ENCODE measurements around the gene DOCK3.
"Not testable (repeated sequence)": the region's sequence is repeated elsewhere in the genome, so short reads cannot be mapped to it uniquely, and the experiment has no call there.

Gene DOCK3

DNA sequence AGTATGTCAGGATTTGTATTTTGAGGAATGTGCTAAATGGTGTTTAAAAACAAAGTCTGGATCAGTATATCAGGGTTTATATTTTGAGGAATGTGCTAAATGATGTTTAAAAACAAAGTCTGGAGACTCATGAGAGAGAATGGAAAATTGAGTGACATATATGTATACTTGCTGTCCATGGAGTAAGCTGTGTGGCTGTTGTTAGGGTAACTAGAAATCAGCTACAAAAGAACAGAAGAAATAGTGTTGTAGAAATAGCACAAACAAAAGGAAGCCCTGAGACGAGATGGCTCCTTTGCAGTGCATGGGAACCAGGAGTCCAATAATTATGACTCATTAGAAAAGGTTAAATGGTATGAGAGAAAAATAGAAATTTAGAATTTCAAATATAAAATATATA, 427.7 kb downstream of the DOCK3 start:
- DNase-seq (ENCODE audit: low read depth), result no peak

DNA sequence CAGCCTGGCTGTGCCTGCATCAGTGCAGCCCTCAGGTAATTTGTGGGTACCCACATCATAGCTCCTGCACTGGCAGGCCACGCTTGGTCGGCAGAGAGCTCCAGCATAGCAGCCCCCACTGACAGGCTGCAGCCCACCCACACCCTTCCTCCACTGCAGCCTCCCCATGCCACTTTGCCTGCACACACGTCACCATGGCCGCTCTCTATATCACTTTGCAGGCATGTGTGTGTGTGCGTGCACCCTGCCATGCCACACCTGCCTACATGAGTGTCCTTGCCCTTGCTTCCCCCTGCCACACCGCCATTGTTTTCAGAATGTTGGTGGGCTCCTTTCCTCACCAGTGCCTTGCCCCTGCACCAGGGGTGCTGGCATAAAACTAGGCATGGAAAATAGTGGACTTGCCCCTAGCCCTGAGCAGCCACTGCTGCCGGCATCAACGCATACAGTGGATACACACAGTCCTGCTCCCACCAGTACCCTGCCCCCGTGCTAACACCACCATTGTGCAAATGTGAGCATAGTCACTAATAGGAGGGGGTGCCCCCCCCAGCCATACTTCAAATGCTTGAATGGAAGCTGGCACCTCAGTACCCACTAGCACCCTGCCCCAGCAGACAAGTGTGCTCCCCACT, 431.6 kb downstream of the DOCK3 start:
- no peak for DNase-seq (ENCODE audit: low read depth)

DNA sequence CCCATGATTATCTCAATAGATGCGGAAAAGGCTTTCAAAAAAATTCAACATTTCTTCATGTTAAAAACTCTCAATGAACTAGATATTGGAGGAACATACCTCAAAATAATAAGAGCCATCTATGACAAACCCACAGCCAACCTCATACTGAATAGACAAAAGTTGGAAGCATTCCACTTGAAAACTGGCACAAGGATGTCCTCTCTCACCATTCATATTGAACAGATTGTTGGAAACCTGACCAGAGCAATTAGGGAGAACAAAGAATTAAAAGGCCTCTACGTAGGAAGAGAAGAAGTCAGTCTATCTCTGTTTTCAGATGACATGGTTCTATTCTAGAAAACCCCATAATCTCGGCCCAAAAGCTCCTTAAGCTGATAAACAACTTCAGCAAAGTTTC, 435.9 kb downstream of the DOCK3 start:
- no peak for DNase-seq (ENCODE audit: low read depth)

DNA sequence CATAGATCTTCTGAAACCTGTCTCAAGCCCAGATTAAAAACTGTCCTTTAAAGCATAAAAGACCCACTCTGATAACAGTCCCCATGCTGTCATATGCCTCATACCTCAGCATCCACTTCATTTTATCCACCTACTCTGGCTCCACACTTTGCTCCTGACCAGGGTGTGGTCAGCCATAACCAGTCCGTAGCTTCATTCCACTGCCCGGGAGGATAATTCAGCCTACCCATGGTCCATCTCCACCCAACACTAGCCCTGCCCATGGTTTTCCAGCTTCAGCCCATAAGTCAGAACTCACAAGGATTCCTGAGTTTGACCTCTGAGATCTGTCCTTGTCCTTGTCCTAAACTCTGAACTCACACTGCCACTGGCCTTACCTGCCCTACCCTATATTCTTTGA, 448.2 kb downstream of the DOCK3 start:
- no peak for DNase-seq (ENCODE audit: low read depth)

DNA sequence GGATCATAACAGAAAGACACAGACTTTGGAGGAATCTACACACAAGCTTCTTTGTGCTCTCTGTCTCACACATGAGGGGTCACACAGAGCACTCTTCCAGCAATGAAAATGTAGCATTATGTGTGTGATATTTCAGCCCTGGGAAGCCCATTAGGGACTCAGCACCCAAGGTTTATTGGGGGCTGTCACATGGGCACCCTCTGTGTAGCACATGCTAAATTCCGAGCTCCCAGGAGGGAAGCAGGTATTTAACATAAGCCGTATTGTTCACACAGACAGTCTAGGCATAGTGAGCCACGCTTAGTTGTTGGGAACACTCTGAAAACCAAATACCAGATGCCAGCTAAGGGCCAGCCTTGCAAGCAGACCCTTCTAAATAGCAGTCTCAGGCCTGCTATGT, 448.8 kb downstream of the DOCK3 start:
- DNase-seq (ENCODE audit: low read depth), result no peak

DNA sequence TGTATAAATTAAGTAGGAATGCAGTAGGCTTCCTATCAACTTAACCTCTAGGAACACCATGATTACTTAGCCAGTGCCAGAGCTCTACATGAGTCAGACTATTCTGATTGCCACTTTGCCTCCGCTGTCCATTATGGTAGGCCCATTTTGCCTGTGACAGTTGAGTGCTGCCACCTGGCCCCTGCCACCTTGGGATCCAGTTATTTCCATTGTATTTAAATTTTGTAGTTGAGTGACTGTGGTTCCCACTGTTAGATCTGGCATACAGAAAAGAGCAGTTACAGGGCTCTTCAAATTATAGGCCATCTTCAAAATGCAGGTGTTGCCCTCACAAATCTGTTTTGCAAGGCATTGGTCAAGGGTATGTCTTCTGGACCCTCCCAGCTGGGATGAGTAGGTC, 456.9 kb downstream of the DOCK3 start:
- not testable (repeated sequence) for DNase-seq (ENCODE audit: low read depth)

DNA sequence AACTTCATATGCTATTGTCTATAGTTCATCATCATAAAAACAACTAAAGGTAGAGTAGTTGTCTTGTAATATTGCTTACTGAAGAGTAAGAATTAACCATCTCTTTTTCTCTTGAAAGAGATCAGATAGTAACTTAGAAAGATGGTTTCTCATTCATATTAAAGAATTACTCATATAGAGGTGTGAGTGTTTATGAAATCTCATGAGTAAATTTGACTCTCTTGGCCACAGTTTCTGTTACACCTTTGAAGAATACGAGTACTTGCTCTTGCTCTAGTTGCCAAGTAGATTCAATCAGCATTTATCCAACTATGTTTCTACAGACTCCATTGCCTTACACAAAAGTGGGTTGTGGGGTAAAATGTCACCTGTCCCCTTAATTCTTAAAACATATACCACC, 463.0 kb downstream of the DOCK3 start:
- DNase-seq (ENCODE audit: low read depth), result no peak

DNA sequence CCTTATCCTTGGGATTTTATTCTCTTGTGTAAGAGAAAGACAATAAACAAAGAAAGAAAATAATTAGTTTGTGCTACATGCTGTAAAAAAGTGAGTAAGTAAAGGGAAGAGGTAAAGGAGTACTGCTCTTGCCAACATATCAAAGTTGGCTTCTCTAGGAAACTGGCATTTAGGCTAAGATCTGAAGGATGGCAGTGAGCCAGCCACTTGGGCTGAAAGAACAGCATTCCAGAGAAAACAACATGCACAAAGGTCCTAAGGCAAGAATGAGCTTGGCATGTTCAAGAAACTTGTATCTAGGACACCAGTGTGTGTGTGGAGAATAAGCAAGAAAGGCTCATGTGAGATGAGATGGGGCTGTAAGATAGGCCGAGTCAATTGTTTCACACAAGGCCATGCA, 464.9 kb downstream of the DOCK3 start:
- DNase-seq (ENCODE audit: low read depth), result no peak

DNA sequence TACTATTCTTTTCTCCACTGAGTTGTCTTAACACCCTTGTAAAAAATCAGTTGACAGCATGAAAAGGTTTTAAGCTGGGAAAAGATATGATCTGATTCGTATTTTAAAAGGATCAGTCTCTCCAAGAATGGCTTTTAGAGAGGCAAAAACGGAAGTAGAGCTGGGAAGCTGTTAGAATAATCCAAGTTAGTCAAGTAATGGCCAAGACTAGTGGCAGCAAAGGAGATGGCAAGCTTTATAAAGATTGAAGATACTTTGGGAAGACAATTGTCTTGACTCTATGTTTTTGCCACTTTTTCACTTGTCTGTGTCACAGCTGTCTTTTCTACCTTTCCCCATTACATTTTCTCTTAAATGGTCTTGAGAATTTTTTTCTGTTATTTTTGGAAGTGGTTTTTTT, 466.8 kb downstream of the DOCK3 start:
- no peak for DNase-seq (ENCODE audit: low read depth)

DNA sequence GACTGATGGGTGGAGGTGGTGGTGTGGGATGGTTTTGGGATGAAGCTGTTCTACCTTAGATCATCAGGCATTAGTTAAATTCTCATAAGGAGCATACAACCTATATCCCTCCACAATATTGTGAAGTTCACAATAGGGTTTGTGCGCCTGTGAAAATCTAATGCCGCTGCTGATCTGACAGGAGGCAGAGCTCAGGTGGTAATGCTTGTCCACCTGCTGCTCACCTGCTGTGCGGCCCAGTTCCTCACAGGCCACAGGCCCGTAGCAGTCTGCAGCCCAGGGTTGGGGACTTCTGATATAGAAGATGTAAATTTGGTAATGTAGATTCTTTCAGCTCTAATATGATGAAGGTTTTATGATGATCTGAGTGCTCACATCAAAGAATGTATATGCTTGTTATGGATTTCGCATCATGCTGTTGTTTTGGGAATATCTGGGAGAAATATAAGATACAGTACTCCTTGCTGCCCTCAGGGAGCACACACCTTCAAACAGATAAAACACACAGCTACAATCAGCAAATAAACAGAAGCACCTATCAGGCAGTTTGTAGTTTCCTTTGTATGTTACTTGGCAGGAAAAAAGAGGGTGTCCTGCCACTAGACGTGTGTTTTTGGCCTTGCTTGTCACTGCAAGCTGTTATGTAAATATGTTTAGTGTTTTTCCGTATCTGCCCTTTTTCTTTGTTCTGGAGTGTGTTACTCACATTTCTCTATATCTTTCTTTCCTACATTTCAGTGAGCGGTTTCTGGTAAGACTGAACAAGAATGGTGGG, 471.3 kb downstream of the DOCK3 start:
- DNase-seq (ENCODE audit: low read depth), result no peak

DNA sequence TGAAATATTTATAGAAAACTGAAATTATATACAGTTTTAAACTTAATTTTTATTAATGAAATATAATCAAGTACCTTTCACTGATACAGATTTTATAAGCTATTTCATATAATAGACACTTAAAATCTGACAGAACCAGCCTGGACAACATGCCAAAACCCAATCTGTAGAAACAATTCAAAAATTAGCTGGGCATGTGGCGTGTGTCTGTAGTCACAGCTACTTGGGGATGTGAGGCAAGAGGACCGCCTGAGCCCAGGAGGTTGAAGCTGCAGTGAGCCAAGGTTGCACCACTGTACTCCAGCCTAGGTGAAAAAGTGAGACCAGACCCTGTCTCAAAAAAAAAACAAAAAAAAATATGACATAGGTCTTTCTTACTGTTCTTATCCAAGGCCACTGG, 472.1 kb downstream of the DOCK3 start:
- DNase-seq (ENCODE audit: low read depth), result no peak

DNA sequence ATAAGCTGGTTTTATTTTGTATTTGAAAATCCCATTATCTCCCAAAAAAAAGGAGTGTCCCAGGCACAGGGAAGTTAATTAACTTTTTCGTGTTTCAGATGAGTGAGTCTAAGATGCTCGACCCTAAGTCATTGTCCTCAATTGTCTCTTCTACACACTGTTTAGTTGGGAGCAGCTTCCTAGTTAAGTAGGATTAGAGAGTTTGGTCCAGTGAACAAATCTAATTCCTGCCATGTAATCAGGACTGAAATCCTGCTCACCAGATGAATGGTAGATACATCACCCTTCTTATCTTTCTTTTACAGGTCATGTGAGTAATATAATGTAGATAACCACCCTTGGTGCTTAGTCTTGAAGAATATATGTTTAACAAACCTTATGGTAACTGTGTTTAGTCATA, 481.4 kb downstream of the DOCK3 start:
- no peak for DNase-seq (ENCODE audit: low read depth)

DNA sequence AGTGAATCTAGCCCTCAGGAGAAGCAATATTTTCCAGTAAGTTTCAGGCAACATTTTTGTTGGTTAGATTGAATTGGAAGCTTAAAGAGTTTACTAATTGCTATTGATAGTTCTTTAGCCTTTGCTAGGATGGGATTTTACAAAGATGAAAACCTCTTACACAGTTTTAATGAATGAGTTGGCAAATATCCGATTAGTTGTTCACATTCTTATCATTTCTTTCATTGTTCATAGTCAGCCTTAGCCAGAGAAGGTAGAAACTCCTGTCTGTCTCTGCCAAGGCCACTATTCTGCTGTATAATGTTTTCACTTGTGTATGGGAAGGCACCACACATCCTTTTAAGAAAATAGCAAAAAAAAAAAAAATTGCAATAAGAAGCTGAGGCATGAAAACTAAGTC, 488.3 kb downstream of the DOCK3 start:
- DNase-seq (ENCODE audit: low read depth), result no peak

DNA sequence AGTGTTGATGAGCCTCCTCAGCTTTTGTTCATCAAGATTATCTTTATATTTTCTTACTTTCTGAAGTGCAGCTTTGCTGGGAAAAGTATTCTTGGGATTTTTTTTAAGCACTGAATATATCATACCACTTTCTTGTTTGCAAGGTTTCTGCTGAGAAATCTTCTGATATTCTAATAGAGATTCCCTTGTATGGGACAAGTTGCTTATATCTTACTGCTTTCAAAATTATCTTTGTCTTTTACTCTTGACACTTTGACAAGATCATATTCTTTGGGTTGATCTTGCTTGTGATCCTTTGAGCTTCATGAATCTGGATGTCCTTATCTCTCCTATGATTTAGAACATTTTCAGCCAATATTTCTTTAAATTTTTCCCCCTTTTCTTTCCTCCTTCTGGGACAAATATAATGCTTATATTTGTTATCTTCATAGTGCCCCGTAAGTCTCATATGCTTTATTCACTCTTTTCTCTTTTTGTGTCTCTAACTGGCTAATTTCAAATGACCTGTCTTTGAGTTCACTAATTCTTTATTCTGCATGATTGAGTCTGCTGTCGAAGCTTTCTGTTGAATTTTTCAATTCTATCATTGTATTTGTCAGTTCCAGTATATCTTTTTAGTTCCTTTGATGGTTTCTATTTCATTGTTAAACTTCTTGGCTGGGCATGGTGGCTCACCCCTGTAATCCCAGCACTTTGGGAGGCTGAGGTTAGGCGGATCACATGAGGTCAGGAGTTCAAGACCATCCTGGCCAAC, 499.0 kb downstream of the DOCK3 start:
- DNase-seq (ENCODE audit: low read depth), result no peak

DNA sequence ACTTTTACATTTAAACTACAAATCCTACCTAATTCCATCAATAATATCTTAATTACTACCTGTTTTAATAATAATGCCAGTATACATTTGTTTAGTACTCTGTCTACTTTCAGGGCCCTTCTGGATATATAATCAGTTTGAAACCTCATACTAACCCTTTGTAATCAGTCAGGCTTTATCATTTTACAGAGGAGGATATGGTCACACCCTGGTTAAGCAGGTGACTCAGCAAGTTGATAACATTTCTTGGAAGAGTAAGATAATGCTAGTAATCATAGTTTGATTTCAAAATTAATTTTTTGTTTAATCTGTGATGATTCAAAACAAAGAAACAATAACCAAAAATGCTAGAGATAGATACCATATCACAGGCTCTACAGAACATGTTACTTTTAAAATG, 502.2 kb downstream of the DOCK3 start:
- no peak for DNase-seq (ENCODE audit: low read depth)

DNA sequence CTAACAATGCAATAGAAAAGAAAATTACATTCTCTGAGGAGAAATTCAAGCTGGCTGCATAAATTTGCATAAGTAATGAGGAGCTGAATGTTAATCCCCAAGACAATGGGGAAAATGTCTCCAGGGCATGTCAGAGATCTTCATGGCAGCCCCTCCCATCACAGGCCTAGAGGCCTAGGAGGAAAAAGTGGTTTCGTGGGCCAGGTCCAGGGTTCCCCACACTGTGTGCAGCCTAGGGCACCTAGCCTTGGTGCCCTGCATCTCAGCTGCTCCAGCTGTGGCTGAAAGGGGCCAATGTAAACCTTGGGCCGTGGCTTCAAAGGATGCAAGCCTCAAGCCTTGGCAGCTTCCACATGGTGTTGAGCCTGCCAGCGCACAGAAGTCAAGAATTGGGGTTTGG, 511.7 kb downstream of the DOCK3 start:
- not testable (repeated sequence) for DNase-seq (ENCODE audit: low read depth)

DNA sequence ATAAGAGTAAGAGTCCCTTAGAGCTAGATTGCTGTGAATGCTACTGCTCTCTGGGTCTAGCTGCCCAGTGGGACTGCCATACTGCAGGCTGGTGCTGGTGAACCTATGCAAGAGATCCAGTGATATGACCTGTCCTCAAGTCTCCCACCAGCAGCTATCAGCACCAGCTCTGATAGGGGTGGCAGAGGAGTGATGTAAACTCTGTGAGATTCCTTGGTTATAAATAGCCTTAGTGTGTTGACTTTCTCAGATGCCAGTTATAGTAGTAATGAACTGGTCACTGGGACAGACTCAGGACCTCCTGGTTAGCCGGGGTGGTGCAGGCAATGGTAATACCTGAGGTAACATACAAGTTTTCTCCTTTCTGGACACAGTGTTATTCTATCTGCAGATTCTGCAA, 515.5 kb downstream of the DOCK3 start:
- DNase-seq (ENCODE audit: low read depth), result no peak

DNA sequence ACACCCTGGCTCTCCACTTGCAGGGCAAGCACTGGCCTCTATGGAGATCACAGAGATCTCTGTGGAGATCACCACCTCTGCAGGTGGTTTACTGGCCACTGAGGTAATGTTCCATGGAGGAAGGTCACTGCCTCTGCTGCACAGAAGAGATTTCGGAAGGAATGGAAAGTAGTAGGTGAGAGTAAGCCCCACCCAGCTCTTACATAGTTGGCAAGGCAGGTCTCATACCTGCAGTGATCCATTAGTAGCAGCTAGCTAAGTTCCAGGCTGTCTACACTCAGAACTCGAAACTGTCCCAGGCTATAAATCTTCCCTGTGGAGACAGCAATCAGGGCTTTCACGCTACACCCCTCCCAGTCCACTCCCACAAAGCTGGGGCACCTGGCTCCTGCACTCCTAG, 516.1 kb downstream of the DOCK3 start:
- no peak for DNase-seq (ENCODE audit: low read depth)

DNA sequence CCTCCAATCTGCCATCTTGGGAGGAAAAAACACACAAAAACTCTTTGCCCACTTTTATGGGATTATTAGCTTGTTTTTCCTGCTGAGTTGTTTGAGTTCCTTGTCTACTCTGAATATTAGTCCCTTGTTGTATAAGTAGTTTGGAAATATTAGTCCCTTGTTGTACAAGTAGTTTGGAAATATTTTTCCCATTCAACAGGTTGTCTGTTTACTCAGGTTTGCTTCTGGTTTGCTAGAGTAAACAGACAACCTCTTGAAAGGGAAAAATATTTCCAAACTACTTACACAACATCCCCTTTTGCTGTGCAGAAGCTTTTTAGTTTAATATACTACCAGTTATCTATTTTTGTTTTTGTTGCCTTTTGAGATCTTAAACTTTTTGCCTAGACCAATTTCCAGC, 517.0 kb downstream of the DOCK3 start:
- DNase-seq (ENCODE audit: low read depth), result no peak

DNA sequence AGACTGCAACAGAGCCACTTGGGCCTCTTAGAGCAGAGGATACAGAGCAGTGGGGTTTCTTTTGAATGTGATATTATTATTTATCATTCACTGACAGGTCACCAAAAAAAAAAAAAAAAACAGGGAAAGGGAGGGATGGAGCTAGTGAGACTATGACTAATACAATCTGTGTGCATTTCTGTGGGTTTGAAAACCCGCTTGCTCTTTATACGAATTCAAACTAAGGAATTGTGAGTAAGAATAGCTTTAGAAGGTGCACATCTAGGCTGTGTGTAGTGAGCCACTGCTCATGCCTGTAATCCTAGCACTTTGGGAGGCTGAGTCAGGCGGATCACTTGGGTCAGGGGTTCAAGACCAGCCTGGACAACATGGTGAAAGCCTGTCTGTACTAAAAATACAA, 523.8 kb downstream of the DOCK3 start:
- no peak for DNase-seq (ENCODE audit: low read depth)

DNA sequence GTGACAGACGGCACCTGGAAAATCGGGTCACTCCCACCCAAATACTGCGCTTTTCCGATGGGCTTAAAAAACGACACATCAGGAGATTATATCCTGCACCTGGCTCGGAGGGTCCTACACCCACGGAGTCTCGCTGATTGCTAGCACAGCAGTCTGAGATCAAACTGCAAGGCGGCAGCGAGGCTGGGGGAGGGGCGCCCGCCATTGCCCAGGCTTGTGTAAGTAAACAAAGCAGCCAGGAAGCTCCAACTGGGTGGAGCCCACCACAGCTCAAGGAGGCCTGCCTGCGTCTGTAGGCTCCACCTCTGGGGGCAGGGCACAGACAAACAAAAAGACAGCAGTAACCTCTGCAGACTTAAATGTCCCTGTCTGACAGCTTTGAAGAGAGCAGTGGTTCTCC, 524.6 kb downstream of the DOCK3 start:
- DNase-seq (ENCODE audit: low read depth), result not testable (repeated sequence)

DNA sequence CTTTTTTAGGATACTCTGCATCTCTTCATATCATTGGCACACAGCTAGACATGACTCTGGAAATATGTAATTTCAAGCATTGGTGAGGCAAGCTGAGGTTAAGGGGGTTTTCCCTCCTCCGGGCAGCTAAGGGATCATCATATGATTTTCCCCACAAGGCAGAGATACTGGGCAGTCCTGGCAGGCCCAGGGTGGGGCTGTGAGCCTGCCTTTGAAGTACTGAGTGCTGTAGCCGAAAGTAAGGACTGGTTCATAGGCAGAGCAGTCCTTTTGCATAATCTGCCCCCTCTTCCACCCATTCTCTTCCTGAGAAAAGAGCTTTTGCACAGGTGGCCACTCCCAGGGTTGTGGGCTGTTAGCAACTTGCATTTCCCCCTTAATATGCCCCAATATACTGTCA, 541.6 kb downstream of the DOCK3 start:
- DNase-seq (ENCODE audit: low read depth), result no peak

DNA sequence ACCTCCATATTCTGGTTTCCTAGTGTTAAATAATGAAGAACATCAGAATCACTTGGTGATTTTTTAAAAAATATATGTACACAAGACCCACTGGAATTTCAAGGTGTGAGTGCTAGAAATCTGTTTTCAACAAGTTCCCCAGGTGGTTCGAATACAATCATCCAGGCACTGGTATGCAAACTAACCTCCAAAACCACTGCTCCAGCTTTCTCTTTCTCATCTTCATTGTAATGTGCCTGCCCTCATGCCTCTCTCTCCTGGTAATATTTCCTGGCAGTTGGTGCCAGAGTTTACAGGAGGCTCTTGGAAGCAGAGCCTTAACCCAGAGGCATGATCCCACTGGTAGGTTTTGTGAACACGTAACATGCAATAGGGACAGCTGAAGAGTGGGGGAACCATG, 547.2 kb downstream of the DOCK3 start:
- DNase-seq (ENCODE audit: low read depth), result no peak
